GM19455 (cell line): ENCODE results near the gene FAM118A.
"Not testable (repeated sequence)": the region's sequence is repeated elsewhere in the genome, so short reads cannot be mapped to it uniquely, and the experiment has no call there.

Experiments
- ATAC-seq: cut with Tn5 transposase; IDR thresholded peaks from one replicate; pipeline ENCODE4 v1.9.1; 2021; ENCODE audit not compliant: unreplicated experiment

The FAM118A gene

GRCh38 chr22:45366713-45367112 lies 57.0 kb downstream of the FAM118A start:
- ATAC-seq: no peak

- ATAC-seq: not testable (repeated sequence)
Observed at GRCh38 chr22:45373592-45373991, 63.9 kb downstream of the FAM118A start.

GRCh38 chr22:45376009-45376408 lies 66.3 kb downstream of the FAM118A start:
- ATAC-seq: no peak

- no peak for ATAC-seq
Observed at GRCh38 chr22:45376703-45377102, 67.0 kb downstream of the FAM118A start.

GRCh38 chr22:45381348-45381747 lies 71.6 kb downstream of the FAM118A start:
- no peak for ATAC-seq

GRCh38 chr22:45389546-45389945 lies 79.8 kb downstream of the FAM118A start:
- no peak for ATAC-seq
